Keratinocyte (primary cell): ENCODE measurements around the gene RXRA. TPM values are rescaled to one million over a fixed set of nuclear protein-coding genes. Genes with fewer than 3 reads are reported as not detected.

Source experiments
- DNase-seq: peaks from one replicate; pipeline ENCODE4 v3.0.0-alpha.2; 2011; ENCODE audit warnings: low read depth, missing footprints, low spot score
- FAIRE-seq: peaks from 2 replicates; lab custom pipeline; 2011; peaks lifted over from hg19 to GRCh38; lab: Jason Lieb, UNC
- H2AFZ ChIP-seq: 2 replicates; pipeline ENCODE4 v1.6.0; 2012; ENCODE audit warnings: low read length, control low read depth, inconsistent platforms; ENCODE audit not compliant: control insufficient read depth
- H3K27ac ChIP-seq: 2 replicates; pipeline ENCODE4 v1.5.1; 2011; ENCODE audit warnings: low read length; ENCODE audit not compliant: control insufficient read depth, insufficient read depth
- H3K27me3 ChIP-seq: 3 replicates; pipeline ENCODE4 v1.6.0; 2011; ENCODE audit warnings: low read length; ENCODE audit not compliant: control insufficient read depth, insufficient read depth; ENCODE audit errors: extremely low read depth
- H3K36me3 ChIP-seq, 2 experiments: 2 replicates in 1 of 2; 3 replicates in 1 of 2; pipeline ENCODE4 v1.5.1; 2011; ENCODE audit warnings: low read length in 2 of 2, mild to moderate bottlenecking in 1 of 2; ENCODE audit not compliant: control insufficient read depth in 2 of 2, insufficient read depth in 2 of 2; ENCODE audit errors: extremely low read depth in 1 of 2
- H3K4me1 ChIP-seq: 3 replicates; pipeline ENCODE4 v1.5.1; 2011; ENCODE audit warnings: low read length; ENCODE audit not compliant: control insufficient read depth, insufficient read depth; ENCODE audit errors: extremely low read depth
- H3K4me2 ChIP-seq: 3 replicates; pipeline ENCODE4 v1.6.0; 2011; ENCODE audit warnings: low read depth, low read length; ENCODE audit not compliant: control insufficient read depth, insufficient read depth; ENCODE audit errors: extremely low read depth
- H3K4me3 ChIP-seq, 3 experiments: fragments of 200-600 bp in 1 of 3; sonication (generic) in 1 of 3; 2 replicates in 2 of 3; 3 replicates in 1 of 3; pipeline ENCODE4 v1.5.1; 2011 to 2016; ENCODE audit warnings: low read length in 3 of 3, mild to moderate bottlenecking in 3 of 3, control low read depth in 2 of 3, inconsistent platforms in 1 of 3, low read depth in 1 of 3, mixed read lengths in 1 of 3, mixed run types in 1 of 3, moderate library complexity in 1 of 3; ENCODE audit not compliant: control insufficient read depth in 2 of 3, insufficient read depth in 2 of 3; ENCODE audit errors: extremely low read depth in 1 of 3
- H3K79me2 ChIP-seq: 2 replicates; pipeline ENCODE4 v1.6.0; 2012; ENCODE audit warnings: low read length; ENCODE audit not compliant: control insufficient read depth, insufficient read depth
- H3K9ac ChIP-seq: 3 replicates; pipeline ENCODE4 v1.6.0; 2011; ENCODE audit warnings: low read length; ENCODE audit not compliant: control insufficient read depth, insufficient read depth; ENCODE audit errors: extremely low read depth
- H3K9me1 ChIP-seq: 3 replicates; pipeline ENCODE4 v1.6.0; 2011; ENCODE audit warnings: low read length; ENCODE audit not compliant: control insufficient read depth, insufficient read depth; ENCODE audit errors: extremely low read depth
- H3K9me3 ChIP-seq: 2 replicates; pipeline ENCODE4 v1.5.1; 2012; ENCODE audit warnings: low read depth, low read length; ENCODE audit not compliant: control insufficient read depth
- H4K20me1 ChIP-seq: 3 replicates; pipeline ENCODE4 v1.6.0; 2011; ENCODE audit warnings: low read length; ENCODE audit not compliant: control insufficient read depth, insufficient read depth; ENCODE audit errors: extremely low read depth
- CTCF ChIP-seq, 3 experiments: IDR thresholded peaks in 1 of 3; conservative IDR thresholded peaks in 1 of 3; optimal IDR thresholded peaks in 1 of 3; 2 replicates in 2 of 3; 3 replicates in 1 of 3; pipeline versions ENCODE3 to v1.5.1; 2011; ENCODE audit warnings: low read length in 3 of 3, mild to moderate bottlenecking in 3 of 3, moderate library complexity in 2 of 3, control low read depth in 1 of 3, inconsistent platforms in 1 of 3; ENCODE audit not compliant: insufficient read depth in 2 of 3; ENCODE audit errors: extremely low read depth in 1 of 3
- EZH2 ChIP-seq: IDR thresholded peaks from one replicate; pipeline ENCODE4 v1.6.1; 2012; ENCODE audit warnings: inconsistent platforms, mild to moderate bottlenecking, low read length, moderate library complexity
- dilution Hi-C: fragments of 300-500 bp; cut with MboI; formaldehyde crosslinking; loops from one replicate; pipeline ENCODE4 v1.7.0; 2020; ENCODE audit warnings: low sequenced_read_pairs; ENCODE audit not compliant: extremely low pct_ligation_motif_present
- polyA plus RNA-seq, 5 experiments: library from polyadenylated mRNA; depleted of rRNA in 3 of 5; stranded (reverse) in 3 of 5; stranded (forward) in 1 of 5; unstranded in 1 of 5; fragments of >200 nt; gene quantifications; 1 replicate in 1 of 5; 2 replicates in 3 of 5; 3 replicates in 1 of 5; pipeline versions ENCODE4 v1.2.1 to v1.2.3, GENCODE V29; 2011 to 2012; ENCODE audit warnings: missing spikeins in 2 of 5, low read depth in 1 of 5, low replicate concordance in 1 of 5

The RXRA gene
- polyA plus RNA-seq, 1 donor (not counting 4 experiments of a cell fraction or from before 2014, with no cell fraction given) = 9.7 TPM

- no peaks in the 10 kb centered on the region for H3K9me3 ChIP-seq
- peaks cover 54% of the 10 kb centered on the region for H3K4me1 ChIP-seq
- H3K36me3 ChIP-seq = peaks cover 0 to 2% of the 10 kb centered on the region in 2 experiments
- H3K27ac ChIP-seq = no peak overlapping the region
- no peaks in the 10 kb centered on the region for H3K27me3 ChIP-seq
- H2AFZ ChIP-seq = no peak overlapping the region
- H4K20me1 ChIP-seq = peaks cover 70% of the 10 kb centered on the region
- H3K9ac ChIP-seq = no peak overlapping the region
- dilution Hi-C loops = no loop called here
- H3K9me1 ChIP-seq = peaks cover 17% of the 10 kb centered on the region
- DNase-seq (no peak), FAIRE-seq (no peak)
- no peak overlapping the region for H3K4me3 ChIP-seq
- H3K4me2 ChIP-seq = no peak overlapping the region
- peaks cover 100% of the 10 kb centered on the region for H3K79me2 ChIP-seq
- TF ChIP-seq EZH2 (no peak), CTCF (optimal IDR thresholded peaks at IDR 0.05 in 1 of 3, IDR thresholded peaks at IDR 0.05 in 1 of 3, conservative IDR thresholded peaks at IDR 0.05 in 1 of 3; ENCODE audit: extremely low read depth in 1 of 3, insufficient read depth in 2 of 3, low read length in 3 of 3) (no peak)
These were observed 7.1 kb downstream of the RXRA start for GRCh38 chr9:134333234-134333873.

GRCh38 chr9:134333874-134334581 is 7.8 kb downstream of the RXRA start:
- Histone ChIP-seq H3K9ac (no peak overlapping the region), H3K9me3 (no peaks in the 10 kb centered on the region), H3K9me1 (peaks cover 17% of the 10 kb centered on the region), H3K4me1 (peaks cover 47% of the 10 kb centered on the region), H3K27ac (no peak overlapping the region), H3K36me3 (peaks cover 0 to 2% of the 10 kb centered on the region in 2 experiments), H3K79me2 (peaks cover 100% of the 10 kb centered on the region), H4K20me1 (peaks cover 72% of the 10 kb centered on the region), H3K27me3 (no peaks in the 10 kb centered on the region), H3K4me2 (no peak overlapping the region), H2AFZ (no peak overlapping the region), H3K4me3 (no peak overlapping the region)
- TF ChIP-seq CTCF (optimal IDR thresholded peaks at IDR 0.05 in 1 of 3, IDR thresholded peaks at IDR 0.05 in 1 of 3, conservative IDR thresholded peaks at IDR 0.05 in 1 of 3; ENCODE audit: extremely low read depth in 1 of 3, insufficient read depth in 2 of 3, low read length in 3 of 3) = no peak
- no peak for TF ChIP-seq EZH2
- dilution Hi-C loops = no loop called here
- FAIRE-seq = no peak
- no peak for DNase-seq
